Gastroesophageal sphincter (tissue), 3 donors: ENCODE results near the gene ERCC5.

Source experiments
- POLR2A ChIP-seq, 2 donors: fragments of 450-650 bp; IDR thresholded peaks; one replicate each; pipeline ENCODE4 v1.6.1; 2017; ENCODE audit warnings: antibody characterized with exemption in 2 of 2, mild to moderate bottlenecking in 2 of 2, moderate library complexity in 1 of 2
- TF ChIP-seq, protein P1 (sequence below), 4 experiments: fragments of 200-600 bp in 2 of 4; fragments of 450-650 bp in 2 of 4; sonication (generic) in 1 of 4; IDR thresholded peaks; one replicate each; pipeline ENCODE4 v1.5.1; 2017 to 2019; ENCODE audit warnings: antibody characterized with exemption in 4 of 4, mild to moderate bottlenecking in 2 of 4, moderate library complexity in 2 of 4

DNA sequence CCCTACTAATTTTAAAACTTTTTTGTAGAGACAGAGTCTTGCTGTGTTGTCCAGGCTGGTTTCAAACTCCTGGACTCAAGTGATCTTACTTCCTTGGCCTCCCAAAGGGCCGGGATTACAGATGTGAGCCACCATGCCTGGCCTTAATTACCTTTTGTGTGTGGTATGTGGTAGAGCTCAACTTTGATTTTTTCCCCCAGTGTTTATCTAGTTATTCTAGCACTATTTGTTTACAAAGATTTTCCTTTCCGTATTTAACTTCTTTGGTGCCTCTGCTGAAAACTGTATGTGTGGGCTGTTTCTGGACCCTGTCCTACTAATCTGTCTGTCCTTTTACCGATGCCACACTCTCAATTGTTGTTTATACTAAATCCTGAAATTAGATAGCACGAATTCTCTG is 9.4 kb upstream of the ERCC5 start:
- no peak for TF ChIP-seq POLR2A (IDR thresholded peaks at IDR 0.05)
- TF ChIP-seq, protein P1, sequence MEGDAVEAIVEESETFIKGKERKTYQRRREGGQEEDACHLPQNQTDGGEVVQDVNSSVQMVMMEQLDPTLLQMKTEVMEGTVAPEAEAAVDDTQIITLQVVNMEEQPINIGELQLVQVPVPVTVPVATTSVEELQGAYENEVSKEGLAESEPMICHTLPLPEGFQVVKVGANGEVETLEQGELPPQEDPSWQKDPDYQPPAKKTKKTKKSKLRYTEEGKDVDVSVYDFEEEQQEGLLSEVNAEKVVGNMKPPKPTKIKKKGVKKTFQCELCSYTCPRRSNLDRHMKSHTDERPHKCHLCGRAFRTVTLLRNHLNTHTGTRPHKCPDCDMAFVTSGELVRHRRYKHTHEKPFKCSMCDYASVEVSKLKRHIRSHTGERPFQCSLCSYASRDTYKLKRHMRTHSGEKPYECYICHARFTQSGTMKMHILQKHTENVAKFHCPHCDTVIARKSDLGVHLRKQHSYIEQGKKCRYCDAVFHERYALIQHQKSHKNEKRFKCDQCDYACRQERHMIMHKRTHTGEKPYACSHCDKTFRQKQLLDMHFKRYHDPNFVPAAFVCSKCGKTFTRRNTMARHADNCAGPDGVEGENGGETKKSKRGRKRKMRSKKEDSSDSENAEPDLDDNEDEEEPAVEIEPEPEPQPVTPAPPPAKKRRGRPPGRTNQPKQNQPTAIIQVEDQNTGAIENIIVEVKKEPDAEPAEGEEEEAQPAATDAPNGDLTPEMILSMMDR (IDR thresholded peaks at IDR 0.05), result no peak
